ENCODE measurements around the gene EHMT1. TPM values are rescaled to one million over a fixed set of nuclear protein-coding genes. Genes with fewer than 3 reads are reported as not detected.

The EHMT1 gene
- total RNA-seq, 4 donors from 2014 or later = 77.2 to 300 (median 161) TPM

DNA sequence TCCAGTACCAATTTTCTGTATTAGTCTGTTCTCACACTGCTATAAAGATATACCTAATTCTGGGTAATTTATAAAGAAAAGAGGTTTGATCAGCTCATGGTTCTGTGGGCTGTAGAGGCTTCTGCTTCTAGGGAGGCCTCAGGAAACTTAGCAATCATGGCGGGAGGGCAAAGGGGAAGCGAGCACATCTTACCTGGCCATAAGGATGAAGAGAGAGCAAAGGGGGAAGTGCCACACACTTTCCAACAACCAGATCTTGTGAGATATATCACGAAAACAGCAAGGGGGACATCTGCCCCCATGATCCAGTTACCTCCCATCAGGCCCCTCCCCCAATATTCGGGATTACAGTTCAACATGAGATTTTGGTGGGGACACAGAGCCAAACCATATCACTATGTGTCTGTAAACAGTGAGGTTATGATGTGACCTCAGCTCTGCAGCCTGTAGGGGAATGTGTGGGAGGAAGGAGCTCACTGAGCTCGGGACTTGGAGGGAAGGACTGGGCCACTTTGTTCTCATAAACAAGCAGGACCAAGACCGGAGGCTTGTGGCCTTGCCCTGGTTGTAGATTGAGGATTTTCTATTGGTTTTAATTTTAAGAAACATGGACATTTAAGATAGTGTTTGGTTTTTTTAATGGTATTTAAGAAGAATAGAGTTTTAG is 85.2 kb downstream of the EHMT1 start:
- Histone ChIP-seq H3K4me1 (peaks cover 0 to 11% (median 5%) of the 10 kb centered on the region in 4 donors), H3K27me3 (no peaks in the 10 kb centered on the region), H3K36me3 (no peaks in the 10 kb centered on the region), H3K9me3 (peaks cover 0 to 12% (median 0%) of the 10 kb centered on the region in 4 donors), H3K4me3 (no peak overlapping the region), H3K27ac (no peak overlapping the region)
- TF ChIP-seq CTCF (IDR thresholded peaks at IDR 0.05) (no peak), POLR2A (IDR thresholded peaks at IDR 0.05) (no peak)
- DNase-seq = no peak

DNA sequence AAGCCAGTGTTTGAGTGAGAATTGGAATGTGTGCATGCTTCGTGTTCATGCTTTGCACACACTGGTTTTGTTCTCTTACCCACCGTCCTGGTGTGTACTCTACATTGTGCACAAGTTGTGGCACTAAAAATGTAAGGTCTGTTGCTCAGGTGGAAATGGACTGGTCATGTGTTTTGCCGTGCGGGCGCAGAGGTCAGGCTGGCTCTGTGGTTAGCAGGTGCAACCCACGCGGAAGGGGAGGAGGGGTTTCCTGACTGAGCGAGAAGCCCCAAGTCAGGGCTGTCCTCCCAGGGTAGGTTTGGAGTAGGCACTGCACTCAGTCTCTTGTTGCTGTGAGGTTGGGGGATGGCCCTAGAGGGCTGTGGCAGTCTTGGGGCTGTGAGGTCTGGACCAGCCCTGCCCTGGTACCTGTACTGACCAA is 86.6 kb downstream of the EHMT1 start:
- DNase-seq = peak in 2 of 3 donors; percentile 80 to 87
- no peaks in the 10 kb centered on the region for H3K27me3 ChIP-seq
- no peak for TF ChIP-seq POLR2A (IDR thresholded peaks at IDR 0.05)
- no peak for TF ChIP-seq CTCF (IDR thresholded peaks at IDR 0.05)

GRCh38 chr9:137705906-137706305 is 87.1 kb downstream of the EHMT1 start:
- Histone ChIP-seq H3K4me1 (peaks cover 0 to 11% (median 5%) of the 10 kb centered on the region in 4 donors), H3K27ac (peak overlapping the region in 1 of 4 donors; percentile 57), H3K36me3 (peaks cover 0 to under 1% (median 0%) of the 10 kb centered on the region in 3 donors), H3K4me3 (no peak overlapping the region), H3K9me3 (peaks cover 0 to 12% (median 0%) of the 10 kb centered on the region in 4 donors), H3K27me3 (no peaks in the 10 kb centered on the region)
- no peak for DNase-seq
- TF ChIP-seq CTCF (IDR thresholded peaks at IDR 0.05) (no peak), POLR2A (IDR thresholded peaks at IDR 0.05) (no peak)

More for the DNA sequence above, 86.6 kb downstream of the EHMT1 start:
- H3K36me3 ChIP-seq = no peaks in the 10 kb centered on the region
- peak overlapping the region in 1 of 4 donors; percentile 57 for H3K27ac ChIP-seq
- H3K4me1 ChIP-seq = peaks cover 0 to 11% (median 5%) of the 10 kb centered on the region in 4 donors
- H3K9me3 ChIP-seq = peaks cover 0 to 12% (median 0%) of the 10 kb centered on the region in 4 donors
- H3K4me3 ChIP-seq = no peak overlapping the region

GRCh38 chr9:137707361-137707760 is 88.6 kb downstream of the EHMT1 start:
- peaks cover 0 to 10% (median 0%) of the 10 kb centered on the region in 4 donors for H3K9me3 ChIP-seq
- H3K27ac ChIP-seq = no peak overlapping the region
- no peak for TF ChIP-seq POLR2A (IDR thresholded peaks at IDR 0.05)
- TF ChIP-seq CTCF (IDR thresholded peaks at IDR 0.05) = no peak
- H3K27me3 ChIP-seq = no peaks in the 10 kb centered on the region
- no peak for DNase-seq
- peaks cover 0 to 15% (median 0%) of the 10 kb centered on the region in 3 donors for H3K36me3 ChIP-seq
- H3K4me1 ChIP-seq = peaks cover 0 to 11% (median 5%) of the 10 kb centered on the region in 4 donors
- H3K4me3 ChIP-seq = no peak overlapping the region

DNA sequence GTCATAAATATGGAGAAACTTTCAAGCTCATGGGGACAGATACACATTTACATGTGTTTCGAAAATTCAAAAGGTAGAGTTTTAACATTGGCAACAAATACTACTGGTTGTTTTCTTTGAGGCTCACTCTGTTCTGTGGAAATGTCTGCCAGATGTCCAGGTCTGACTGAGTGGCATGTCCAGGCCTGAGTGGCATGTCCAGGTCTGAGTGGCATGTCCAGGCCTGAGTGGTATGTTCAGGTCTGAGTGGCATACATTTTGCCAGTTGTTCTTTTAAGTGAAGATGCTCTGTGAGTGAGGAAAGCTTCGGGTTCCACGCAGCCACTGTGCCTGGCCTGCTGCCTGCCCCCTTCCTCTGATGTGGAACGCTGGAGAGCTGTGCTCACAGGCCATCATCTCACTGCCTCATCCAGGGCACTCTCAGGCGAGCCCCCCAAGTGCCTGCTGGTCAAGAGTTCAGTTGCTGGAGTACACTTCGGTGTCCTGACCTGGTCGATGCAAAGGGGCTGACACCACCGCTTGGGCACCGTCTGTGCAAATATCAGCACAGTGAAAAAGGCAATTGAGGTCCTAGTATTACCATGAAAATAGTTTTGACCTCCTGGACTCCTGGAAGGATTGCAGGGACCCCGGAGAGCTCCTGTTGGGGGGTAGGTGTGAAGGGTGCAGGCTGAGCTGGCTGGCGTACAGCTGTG is 89.9 kb downstream of the EHMT1 start:
- Histone ChIP-seq H3K27ac (no peak overlapping the region), H3K9me3 (no peaks in the 10 kb centered on the region), H3K27me3 (no peaks in the 10 kb centered on the region), H3K36me3 (peaks cover 0 to 15% (median 0%) of the 10 kb centered on the region in 3 donors), H3K4me3 (no peak overlapping the region), H3K4me1 (peaks cover 0 to 11% (median 5%) of the 10 kb centered on the region in 4 donors)
- DNase-seq = no peak
- TF ChIP-seq POLR2A (IDR thresholded peaks at IDR 0.05) (no peak), CTCF (IDR thresholded peaks at IDR 0.05) (no peak)

Measured in Peyer's patch (tissue), 4 donors.